HG02840 (cell line): ENCODE data around the gene RAB11A.
A peak's percentile ranks its signal among the peaks of the same experiment; 100 is the strongest.

ENCODE experiments used
- ATAC-seq: cut with Tn5 transposase; IDR thresholded peaks from one replicate; pipeline ENCODE4 v1.9.1; 2021; ENCODE audit warnings: mild to moderate bottlenecking, moderate library complexity, moderate number of reproducible peaks; ENCODE audit not compliant: unreplicated experiment, low FRiP score

RAB11A gene

DNA sequence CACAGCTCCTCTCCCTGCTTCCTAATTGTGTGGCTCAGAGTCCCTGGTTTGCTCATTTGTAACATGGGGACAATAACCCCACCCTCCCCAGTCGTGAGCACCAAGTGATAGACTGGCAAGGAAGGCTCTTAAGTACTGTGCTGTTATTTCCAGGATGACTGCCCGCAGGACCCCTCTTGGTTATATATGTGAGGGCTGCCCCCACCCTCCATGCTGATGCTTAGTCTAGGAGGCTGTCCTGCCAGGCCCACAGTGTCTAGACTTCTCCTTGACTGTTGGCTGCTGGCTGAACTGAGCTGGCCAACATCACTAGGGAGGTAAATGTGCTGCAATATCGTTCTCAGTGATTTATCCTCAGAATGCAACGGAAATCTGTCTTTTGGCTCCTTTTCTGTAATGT is 45.1 kb downstream of the RAB11A start:
- ATAC-seq = no peak

DNA sequence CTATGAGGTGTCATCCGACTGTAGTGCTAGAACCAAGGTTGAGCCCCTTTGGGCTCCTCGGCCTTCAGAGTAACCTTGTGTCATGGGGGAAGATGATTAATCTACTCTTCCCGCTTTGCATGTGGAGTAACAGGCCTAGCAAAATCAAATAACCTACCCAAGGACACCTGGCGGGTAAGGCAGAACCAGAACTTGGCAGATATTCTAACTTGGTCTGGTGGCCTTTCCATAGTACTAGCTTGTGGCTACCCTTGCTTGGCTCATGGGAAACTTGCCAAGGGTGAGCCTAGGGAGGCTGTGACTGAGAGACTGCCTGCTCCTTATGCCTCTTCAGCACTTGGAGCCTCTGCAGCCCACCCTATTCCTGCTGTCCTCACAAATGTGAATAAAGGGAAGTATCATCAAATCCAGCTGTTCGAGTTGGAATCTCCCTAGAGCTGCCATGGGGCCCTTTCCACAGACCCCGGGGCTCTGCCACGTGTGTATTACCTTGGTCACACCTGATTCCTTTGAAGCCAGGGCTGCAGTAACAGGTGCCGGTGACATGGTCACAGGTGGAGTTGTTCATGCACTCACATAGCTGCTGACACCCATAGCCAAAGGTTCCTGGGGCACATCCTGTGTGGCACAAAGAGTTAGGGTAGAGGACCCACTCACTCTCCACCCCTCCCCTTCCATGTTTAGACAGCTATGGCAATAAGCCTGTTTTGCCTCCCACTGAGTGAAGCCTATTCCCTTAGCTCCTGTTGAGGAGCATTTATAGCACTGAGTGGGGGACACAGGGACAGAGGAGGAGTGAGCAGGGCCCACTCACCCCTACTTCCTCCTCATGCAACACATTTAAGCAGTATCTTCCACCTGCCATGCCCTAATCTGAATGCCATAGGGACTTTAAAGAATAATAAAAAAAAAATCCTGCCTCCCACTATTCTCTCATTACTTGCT is 46.0 kb downstream of the RAB11A start:
- ATAC-seq = no peak

DNA sequence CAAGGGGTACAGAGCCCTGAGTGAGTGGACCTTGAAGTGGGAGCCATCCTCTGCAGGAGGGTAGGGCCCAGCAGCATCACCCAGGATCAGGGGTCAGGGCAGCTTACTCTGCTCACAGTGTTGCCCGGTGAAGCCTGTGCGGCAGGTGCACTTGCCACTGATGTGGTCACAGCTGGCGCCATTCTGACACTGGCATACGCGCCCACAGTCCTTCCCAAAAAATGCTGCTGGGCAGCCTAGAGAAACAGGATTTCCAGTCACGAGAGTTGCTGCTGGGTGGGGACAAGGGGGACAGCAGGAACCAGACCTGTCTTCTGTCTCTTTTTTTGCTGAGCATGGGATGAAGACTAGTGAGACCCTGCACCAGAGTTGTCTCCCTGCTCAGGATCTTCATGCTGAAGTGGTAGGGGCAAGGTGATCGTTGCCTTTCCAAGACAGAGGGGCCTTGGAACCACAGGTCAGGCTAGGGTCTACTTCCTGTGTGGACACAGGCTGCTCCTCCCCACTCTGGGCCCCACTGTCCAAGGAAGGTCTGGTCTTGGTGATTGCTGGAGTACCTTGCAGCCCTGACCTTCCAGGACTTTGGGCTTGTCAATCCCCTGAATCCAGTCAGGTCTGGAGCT is 46.9 kb downstream of the RAB11A start:
- no peak for ATAC-seq

DNA sequence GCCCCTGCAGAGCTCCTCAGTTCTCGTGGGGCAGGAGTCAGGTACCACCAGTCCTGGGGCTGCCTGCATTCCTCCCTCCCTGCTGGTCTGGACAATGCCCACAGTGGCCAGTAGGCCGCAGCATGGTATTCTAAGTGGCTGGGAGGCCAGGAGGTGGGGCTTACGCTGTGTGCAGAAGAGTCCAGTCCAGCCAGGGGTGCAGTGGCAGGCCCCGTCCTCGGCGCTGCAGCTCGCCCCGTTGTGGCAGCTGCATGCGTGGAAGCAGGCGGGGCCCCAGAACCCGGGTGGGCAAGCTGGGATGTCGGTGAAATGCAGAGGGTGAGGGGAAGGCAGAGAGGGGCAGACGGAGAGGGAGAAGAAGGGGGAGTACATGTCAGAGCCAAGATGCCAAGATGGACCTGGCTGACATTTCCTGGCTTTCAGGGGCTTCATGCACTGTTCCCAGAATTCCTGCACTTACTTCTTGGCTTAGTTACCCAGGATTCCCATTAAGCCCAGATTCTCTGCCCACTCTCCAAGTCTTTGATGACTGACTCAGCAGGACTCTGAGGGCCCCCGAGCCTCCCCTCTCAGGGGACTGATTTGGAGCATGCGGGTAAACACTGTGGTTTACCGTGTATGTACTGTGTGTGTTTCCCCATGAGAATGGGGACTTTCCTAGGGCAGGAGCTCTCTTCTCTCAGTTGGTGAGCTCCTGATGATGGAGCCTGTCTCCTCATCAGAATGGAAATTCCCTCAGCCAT is 47.5 kb downstream of the RAB11A start:
- ATAC-seq = peak; percentile 54

DNA sequence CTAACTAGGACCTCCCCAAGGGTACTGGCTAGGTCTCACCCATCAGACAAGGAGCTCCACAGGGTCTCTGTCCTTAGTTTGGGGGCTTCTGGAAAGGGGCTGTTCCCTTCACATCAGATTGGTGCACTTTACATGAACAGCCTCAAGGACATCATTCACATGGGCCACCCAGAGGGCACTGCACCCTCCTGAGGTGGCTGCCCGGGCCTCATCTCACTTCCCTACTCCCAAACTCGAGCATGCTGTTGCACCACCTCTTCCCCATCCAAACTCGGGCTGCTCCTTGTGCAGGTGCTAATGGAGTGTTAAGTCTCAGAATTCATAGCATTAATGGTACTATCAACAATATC is 48.1 kb downstream of the RAB11A start:
- no peak for ATAC-seq

DNA sequence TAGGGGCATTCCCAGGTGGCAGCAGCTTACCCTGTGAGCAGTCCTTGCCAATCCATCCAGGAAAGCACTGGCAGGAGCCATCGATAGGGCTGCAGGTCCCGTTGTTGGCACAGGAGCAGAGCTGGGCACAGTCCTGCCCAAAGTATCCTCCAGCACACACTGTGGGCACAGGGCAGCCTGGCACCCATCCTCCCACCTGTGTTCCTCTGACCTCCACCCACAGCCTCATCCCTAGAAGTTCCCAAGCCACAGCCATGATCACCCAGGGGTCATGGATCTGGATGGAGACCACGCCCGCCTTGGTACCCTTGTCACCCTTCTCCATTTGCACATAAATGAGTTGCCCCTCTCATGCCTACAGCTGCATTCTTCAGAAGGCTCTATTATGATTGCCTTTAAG is 48.6 kb downstream of the RAB11A start:
- ATAC-seq = no peak

DNA sequence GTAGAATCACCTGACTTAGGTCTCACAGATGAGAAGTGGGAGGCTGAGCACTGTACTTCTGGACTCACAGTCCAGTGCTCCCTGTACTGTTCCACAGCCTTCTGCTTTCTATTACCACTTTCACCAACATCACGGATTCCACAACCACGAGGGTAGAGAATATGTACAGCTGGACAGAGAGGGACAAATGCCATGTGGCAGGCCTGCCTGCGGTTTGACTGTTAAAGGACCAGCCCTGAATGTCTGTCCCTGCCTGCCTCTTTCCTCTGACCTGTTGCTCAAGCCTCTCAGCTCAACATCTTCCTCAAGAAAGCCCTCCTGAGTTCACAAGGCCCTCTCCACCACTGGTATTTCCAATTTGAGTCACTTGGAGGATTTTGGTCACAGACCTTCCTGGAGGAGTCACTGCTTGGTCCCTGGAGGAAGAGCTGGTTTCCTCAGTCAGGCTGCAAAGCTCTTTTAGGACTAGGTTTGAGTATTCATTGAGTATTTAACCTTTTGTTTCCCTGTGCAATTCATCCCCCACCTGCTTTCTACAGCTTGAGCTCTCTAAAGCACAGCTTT is 49.1 kb downstream of the RAB11A start:
- ATAC-seq = no peak

DNA sequence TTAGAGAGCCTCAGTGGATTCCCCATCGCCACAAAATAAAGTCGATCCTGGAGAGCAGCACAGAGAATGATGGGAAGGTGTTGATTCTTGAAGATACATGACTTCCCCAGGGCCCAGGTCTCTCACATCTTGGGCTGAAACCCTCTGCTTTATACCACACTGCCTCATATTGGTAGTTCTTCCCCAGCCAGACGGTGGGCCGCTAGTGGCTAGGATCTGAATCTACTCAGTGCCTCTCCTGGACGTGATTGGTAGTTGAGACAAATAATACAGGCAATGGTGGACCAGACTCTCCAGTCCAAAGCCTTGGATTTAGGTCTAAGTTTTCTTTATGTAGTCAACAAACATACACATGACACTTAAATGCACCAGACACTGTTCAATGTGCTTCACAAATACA is 49.7 kb downstream of the RAB11A start:
- no peak for ATAC-seq

DNA sequence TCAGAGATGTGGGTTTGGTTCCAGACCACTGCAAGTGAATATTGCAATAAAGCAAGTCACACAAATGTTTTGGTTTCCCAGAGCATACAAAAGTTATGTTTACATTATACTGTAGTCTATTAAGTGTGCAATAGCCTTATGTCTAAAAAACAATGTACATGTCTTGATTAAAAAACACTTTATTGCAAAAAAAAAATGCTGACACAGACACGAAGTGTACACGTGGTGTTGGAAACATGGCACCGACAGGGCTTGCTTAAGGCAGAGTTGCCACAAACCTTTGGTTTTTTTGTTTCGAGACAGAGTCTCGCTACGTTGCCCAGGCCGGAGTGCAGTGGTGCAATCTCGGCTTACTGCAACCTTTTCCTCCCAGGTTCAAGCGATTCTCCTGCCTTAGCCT is 50.1 kb downstream of the RAB11A start:
- no peak for ATAC-seq

DNA sequence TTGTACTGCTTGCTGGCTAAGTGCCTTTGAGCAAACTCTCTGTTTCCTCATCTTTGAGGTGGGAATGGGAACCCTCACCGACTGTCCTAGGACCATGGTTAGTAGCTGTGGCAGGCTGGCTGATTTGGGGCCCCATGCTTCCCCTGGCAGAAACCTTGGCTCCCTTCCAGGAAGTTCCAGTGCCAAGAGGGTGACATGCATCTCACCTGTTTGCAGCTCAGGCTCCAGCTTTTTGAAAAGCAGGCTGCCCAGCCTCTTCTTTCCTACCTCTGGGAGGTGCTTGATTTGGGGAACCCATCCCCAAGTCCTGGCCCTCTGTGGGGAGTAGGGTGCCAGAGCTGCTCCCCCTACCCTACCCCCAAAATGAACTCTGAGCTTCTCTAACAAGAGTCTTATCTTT is 50.8 kb downstream of the RAB11A start:
- no peak for ATAC-seq

DNA sequence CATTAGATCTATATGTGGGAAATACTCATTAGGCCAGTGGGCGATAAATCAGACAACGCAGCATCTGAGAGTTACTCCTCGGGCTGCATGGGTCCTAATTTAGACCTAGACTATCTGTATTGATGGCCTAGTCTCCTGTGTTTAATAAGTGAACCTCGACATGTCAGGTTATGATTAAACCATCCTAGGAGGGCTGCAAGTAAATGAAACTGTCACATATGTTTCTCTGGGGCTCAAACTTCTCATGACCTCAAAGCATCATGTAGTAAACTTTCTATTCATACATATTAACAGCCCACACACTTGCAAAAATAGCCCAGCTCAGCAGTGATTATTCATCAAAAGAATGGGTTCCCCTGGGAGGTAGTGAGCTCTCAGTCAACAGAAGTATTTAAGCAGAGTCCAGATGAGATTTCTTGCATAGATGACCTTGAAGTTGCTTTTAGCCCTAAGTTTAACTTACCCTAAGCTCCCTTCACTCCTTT is 51.6 kb downstream of the RAB11A start:
- ATAC-seq = no peak

DNA sequence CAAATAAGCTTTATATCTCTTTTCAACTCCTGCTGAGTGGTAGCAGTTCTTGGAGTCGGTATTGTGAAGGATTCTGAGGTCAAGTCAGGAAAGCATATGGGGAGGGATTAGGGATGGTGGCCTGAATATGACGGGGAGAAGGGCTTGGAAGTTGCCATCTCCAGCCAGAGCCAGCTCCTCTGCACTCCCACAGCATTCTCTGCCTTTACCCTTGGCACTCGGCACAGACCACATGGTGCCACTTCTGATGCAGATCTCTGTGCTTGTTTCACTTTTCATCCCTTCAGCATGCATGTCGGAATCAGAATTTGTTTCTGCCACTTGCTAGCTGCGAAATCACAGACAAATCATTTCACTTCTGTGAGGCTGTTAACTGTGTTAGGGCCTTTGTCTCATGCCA is 52.5 kb downstream of the RAB11A start:
- ATAC-seq = no peak

DNA sequence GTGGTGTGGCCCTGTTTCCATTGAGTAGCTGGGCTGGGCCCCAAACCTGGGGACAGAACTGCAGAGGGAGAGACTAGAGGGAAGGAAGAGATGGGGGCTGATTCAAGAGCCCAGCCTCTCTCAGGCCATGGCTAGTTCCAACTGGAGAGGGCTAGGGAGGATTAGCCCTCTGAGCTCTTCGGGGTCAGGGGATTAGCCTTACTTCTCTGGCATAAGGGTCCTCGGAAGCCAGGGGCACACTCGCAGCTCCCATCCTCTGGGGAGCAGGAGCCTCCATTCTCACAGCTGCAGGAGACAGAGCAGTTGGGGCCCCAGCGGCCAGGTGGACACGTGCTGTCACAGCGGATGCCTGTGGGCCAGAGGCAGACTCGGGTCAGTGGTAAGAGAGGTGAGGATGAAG is 53.3 kb downstream of the RAB11A start:
- ATAC-seq = no peak

DNA sequence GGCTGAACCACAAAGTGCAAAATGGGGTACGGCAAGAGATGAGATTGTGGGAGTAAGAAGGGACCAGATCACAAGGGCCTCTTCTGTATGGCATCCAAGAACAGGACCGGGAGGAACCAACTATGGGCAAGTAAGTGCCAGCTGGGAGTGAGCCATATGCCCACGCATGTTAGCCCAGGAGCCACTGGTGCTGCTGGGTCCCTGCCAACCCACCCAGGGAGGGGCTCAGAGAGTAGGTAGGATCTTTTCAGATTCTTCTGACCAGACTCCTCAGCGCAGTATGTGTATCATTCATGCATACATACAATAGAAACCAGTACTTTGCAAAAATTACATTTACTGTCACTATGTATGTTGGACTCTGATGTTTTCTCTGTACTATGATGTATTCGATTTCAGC is 54.0 kb downstream of the RAB11A start:
- ATAC-seq = no peak

DNA sequence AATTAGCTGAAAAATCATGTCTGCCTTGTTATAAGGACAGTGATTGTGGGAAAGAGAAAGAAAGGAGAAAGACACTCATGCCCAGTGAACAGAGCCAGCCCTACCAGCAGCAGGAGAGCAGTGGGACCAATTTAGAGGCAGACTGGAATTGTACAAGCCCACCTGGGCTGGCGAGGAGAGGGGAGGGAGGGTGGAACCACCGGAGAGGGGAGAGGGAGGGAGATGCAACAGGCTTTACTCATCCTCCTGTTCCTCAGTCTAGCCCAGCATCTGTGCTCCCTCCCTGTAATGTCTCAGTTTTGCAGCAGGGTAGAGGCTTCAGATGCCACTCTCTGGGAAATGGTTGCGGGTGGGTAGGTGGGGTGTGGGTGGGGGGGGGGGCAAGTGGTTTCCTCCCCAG is 54.7 kb downstream of the RAB11A start:
- no peak for ATAC-seq

DNA sequence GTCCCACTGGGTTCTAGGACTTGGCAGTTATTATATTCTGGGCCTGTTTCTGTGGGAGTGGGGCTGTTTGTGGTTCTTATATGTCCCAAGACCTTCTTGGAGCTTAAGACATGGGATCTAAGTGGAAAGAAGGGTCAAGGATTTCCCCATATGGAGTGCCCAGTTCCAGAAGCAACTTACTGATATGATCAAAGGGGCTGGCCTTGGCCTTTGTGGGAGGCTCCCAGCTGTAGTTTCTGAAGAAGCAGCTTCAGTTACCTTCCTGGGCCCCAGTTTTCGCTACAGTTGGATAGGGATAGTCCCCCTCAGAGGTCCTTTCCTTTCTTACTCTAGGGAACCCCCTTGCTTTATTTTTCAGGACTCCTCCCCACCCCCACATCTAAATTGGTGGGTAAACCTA is 56.0 kb downstream of the RAB11A start:
- ATAC-seq = no peak

DNA sequence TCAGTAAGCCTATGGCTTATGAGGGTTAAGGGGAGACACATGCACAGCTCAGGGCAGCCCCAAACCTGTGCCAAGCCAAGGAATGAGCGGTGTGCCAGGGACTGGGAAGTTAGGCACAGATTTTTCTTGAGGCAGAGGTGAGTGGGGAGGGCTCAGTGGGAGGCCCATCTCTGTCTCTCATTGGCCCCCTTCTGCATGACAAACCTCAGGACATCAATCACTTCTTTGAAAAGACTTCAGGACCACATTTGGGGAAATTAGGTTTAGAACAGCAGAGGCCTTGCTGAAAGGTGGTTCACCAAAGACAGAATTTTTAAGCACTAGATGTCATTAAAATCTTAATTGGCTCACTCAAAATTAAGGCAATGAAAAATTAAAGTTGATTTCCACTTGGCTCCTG is 57.2 kb downstream of the RAB11A start:
- ATAC-seq = no peak

DNA sequence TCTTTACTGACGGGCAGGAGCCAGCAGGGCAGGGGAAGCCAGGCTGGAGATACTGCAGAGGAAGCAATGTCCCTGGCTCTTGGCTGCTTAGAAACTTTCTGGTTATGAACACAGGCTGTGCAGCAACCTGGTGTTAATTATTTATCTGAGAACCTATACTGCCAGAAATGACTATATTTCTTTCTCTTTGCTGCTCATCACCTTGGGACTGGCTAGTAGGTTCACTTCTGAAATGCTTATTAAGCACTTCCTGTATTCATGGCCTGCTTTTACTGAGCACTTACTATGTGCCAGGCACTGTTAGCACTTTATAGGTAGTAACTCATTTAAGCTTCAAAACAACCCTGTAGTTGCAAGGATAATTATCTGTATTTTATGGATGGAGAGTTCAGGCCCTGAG is 57.6 kb downstream of the RAB11A start:
- peak; percentile 57 for ATAC-seq

DNA sequence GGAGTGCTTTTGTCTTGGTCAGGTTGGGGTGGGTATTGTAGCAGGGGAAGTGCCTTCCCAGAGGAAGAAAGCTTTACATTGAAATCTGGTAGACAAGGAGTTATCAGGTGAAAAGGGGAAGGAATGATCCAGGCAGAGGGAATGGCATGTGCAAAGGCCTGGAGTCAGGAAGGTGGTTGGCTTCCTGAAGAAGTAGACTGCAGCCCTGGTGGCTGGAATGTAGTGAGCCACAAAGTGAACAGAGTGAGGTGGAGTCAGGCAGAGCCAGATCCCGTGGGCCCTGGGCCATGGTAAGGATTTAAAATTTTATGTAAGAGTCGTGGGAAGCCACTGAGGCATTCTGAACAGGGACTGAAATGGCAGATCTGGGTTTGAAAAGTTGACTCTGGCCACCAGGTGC is 58.3 kb downstream of the RAB11A start:
- ATAC-seq = no peak

DNA sequence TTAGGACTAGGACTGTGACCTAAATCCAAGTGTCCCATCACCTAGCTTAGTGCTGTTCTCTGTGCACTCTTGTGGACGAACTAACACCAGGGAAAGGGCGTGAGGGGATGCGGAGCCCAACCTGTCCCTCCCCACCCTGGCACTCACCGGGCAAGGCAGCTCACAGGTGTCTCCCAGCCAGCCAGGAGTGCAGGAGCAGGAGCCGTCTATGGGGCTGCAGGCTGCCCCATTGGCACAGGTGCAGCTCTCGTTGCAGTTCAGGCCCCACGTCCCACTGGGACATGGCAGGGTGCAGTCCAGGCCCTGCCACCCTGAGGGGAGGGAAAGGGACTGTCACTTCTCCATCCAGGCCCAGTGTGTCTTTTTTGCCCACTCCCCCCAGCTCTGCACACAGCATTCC is 60.3 kb downstream of the RAB11A start:
- no peak for ATAC-seq

DNA sequence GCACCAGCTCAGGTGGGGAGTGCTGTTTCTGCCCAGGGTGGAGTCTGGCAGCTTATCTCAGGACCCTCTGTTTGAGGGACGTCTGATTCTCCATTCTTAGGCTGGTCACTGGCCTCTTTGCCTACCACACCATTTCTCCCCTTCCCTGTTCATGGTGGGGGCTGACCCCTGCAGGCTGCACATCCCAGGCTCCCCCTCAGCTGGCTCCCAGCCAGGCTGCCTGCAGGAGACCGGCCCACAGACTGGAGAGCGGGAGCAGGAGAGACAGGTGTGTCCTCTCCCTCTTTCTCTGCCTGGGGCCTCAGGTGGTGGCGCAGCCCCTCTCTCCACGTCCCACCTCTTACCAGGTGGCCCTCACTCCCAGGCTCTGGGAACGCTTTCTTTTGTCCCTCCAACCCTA is 60.8 kb downstream of the RAB11A start:
- ATAC-seq = no peak
